IMR-90 (cell line): Measurements from ENCODE around the gene ITGAX. TPM values are rescaled to one million over a fixed set of nuclear protein-coding genes. Genes with fewer than 3 reads are reported as not detected.

Experiments
- ATAC-seq: fragments of 200-7000 bp; cut with Tn5 transposase; 2 replicates; pipeline ENCODE4 v1.9.1; 2020; ENCODE audit warnings: low read depth, mild to moderate bottlenecking, moderate library complexity
- BruUV-seq: library from RNA; stranded (reverse); fragments of 400-500 nt; replicated peaks from 2 replicates; lab custom pipeline; 2021; lab: Mats Ljungman, UMichigan
- CTCF ChIA-PET: fragments of 300-600 bp; formaldehyde crosslinking; extraction: SDS; loops from one replicate; lab custom pipeline; 2021; ENCODE audit warnings: antibody characterized with exemption; lab: Yijun Ruan, JAX
- POLR2A ChIA-PET: fragments of 300-600 bp; sonication (Branson Sonifier 250); formaldehyde crosslinking; loops from one replicate; lab custom pipeline; 2022; ENCODE audit warnings: antibody characterized with exemption; ENCODE audit not compliant: unreplicated experiment; lab: Charles Lee
- DNase-seq: peaks from one replicate; pipeline ENCODE4 v3.0.0; 2013
- H2AFZ ChIP-seq: replicated peaks from 2 replicates; pipeline ENCODE3; 2013; ENCODE audit warnings: low read length, mild to moderate bottlenecking; ENCODE audit not compliant: poor library complexity
- H2AK5ac ChIP-seq: 2 replicates; pipeline ENCODE4 v1.6.1; 2013; ENCODE audit warnings: low read depth, low read length, inconsistent platforms
- H2AK9ac ChIP-seq: replicated peaks from 2 replicates; pipeline ENCODE3; 2013; ENCODE audit warnings: mild to moderate bottlenecking, low read depth, low read length, moderate library complexity; ENCODE audit not compliant: poor library complexity
- H2BK120ac ChIP-seq: 2 replicates; pipeline ENCODE4 v1.6.1; 2013; ENCODE audit warnings: low read depth, low read length, inconsistent platforms
- H2BK15ac ChIP-seq: 3 replicates; pipeline ENCODE4 v1.6.1; 2013; ENCODE audit warnings: low read depth, low read length, inconsistent platforms
- H2BK20ac ChIP-seq: 2 replicates; pipeline ENCODE4 v1.6.1; 2013; ENCODE audit warnings: low read depth, mild to moderate bottlenecking, inconsistent platforms, low read length, moderate library complexity
- H2BK5ac ChIP-seq: 2 replicates; pipeline ENCODE4 v1.6.1; 2013; ENCODE audit warnings: mild to moderate bottlenecking, low read depth, low read length, inconsistent platforms; ENCODE audit not compliant: poor library complexity, severe bottlenecking
- H3K14ac ChIP-seq: replicated peaks from 2 replicates; pipeline ENCODE4 v1.6.1; 2013; ENCODE audit warnings: low read depth, low read length, inconsistent platforms
- H3K18ac ChIP-seq: 2 replicates; pipeline ENCODE4 v1.6.1; 2013; ENCODE audit warnings: low read depth, low read length, control low read depth
- H3K23ac ChIP-seq: 2 replicates; pipeline ENCODE4 v1.6.1; 2013; ENCODE audit warnings: low read depth, low read length, inconsistent platforms
- H3K27ac ChIP-seq: 2 replicates; pipeline ENCODE4 v1.5.1; 2013; ENCODE audit warnings: mild to moderate bottlenecking, control low read depth, low read length; ENCODE audit not compliant: insufficient read depth
- H3K27me3 ChIP-seq: 2 replicates; pipeline ENCODE4 v1.6.1; 2013; ENCODE audit warnings: low read length; ENCODE audit not compliant: control insufficient read depth, insufficient read depth
- H3K36me3 ChIP-seq: 2 replicates; pipeline ENCODE4 v1.6.1; 2013; ENCODE audit warnings: low read length, mixed read lengths; ENCODE audit not compliant: control insufficient read depth, insufficient read depth
- H3K4ac ChIP-seq: 2 replicates; pipeline ENCODE4 v1.6.1; 2013; ENCODE audit warnings: low read depth, low read length, inconsistent platforms
- H3K4me1 ChIP-seq: 2 replicates; pipeline ENCODE4 v1.6.1; 2013; ENCODE audit warnings: low read length, mixed read lengths; ENCODE audit not compliant: control insufficient read depth, insufficient read depth
- H3K4me2 ChIP-seq: 2 replicates; pipeline ENCODE4 v1.6.1; 2013; ENCODE audit warnings: low read depth, mild to moderate bottlenecking, control low read depth, low read length, moderate library complexity
- H3K4me3 ChIP-seq: 2 replicates; pipeline ENCODE4 v1.5.1; 2013; ENCODE audit warnings: low read depth, mild to moderate bottlenecking, control low read depth, low read length, moderate library complexity; ENCODE audit not compliant: insufficient read depth
- H3K56ac ChIP-seq: 2 replicates; pipeline ENCODE4 v1.6.1; 2013; ENCODE audit warnings: low read length, inconsistent platforms; ENCODE audit not compliant: insufficient read depth; ENCODE audit errors: extremely low read depth
- H3K79me1 ChIP-seq, 2 experiments: 2 replicates each; pipeline ENCODE4 v1.6.1; 2013; ENCODE audit warnings: low read length in 2 of 2, inconsistent platforms in 1 of 2, low read depth in 1 of 2
- H3K9ac ChIP-seq: 2 replicates; pipeline ENCODE4 v1.6.1; 2013; ENCODE audit warnings: low read depth, low read length, control low read depth
- H3K9me1 ChIP-seq: 2 replicates; pipeline ENCODE4 v1.6.1; 2013; ENCODE audit warnings: low read length, inconsistent platforms; ENCODE audit not compliant: insufficient read depth
- H3K9me3 ChIP-seq: 2 replicates; pipeline ENCODE4 v1.6.1; 2013; ENCODE audit warnings: low read length; ENCODE audit not compliant: control insufficient read depth, insufficient read depth
- H4K20me1 ChIP-seq: 2 replicates; pipeline ENCODE4 v1.6.1; 2013; ENCODE audit warnings: low read length, inconsistent platforms; ENCODE audit not compliant: insufficient read depth
- H4K5ac ChIP-seq: 2 replicates; pipeline ENCODE4 v1.6.1; 2013; ENCODE audit warnings: mild to moderate bottlenecking, low read depth, low read length, control low read depth
- H4K8ac ChIP-seq, 2 experiments: 2 replicates each; pipeline ENCODE4 v1.6.1; 2013; ENCODE audit warnings: low read depth in 2 of 2, low read length in 2 of 2, control low read depth in 1 of 2, inconsistent platforms in 1 of 2
- H4K91ac ChIP-seq: 2 replicates; pipeline ENCODE4 v1.6.1; 2013; ENCODE audit warnings: low read depth, low read length, inconsistent platforms; ENCODE audit not compliant: insufficient read depth
- CEBPB ChIP-seq: IDR thresholded peaks from 2 replicates; pipeline ENCODE4 v1.6.1; 2012; ENCODE audit warnings: low read depth, low read length, improper control_type of control experiment
- CHD1 ChIP-seq: IDR thresholded peaks from 2 replicates; pipeline ENCODE4 v1.6.1; 2012; ENCODE audit warnings: low read depth, low read length, improper control_type of control experiment
- MAZ ChIP-seq: IDR thresholded peaks from 2 replicates; pipeline ENCODE4 v1.6.1; 2012; ENCODE audit warnings: low read depth, mild to moderate bottlenecking, low read length, improper control_type of control experiment, moderate library complexity, borderline replicate concordance
- MXI1 ChIP-seq: IDR thresholded peaks from 2 replicates; pipeline ENCODE4 v1.6.1; 2012; ENCODE audit warnings: low read depth, mild to moderate bottlenecking, low read length, moderate library complexity, borderline replicate concordance
- RFX5 ChIP-seq: IDR thresholded peaks from 2 replicates; pipeline ENCODE4 v1.8.0; 2012; ENCODE audit warnings: low read depth, mild to moderate bottlenecking, low read length, moderate library complexity
- SMC3 ChIP-seq: fragments of 150-350 bp; IDR thresholded peaks from 2 replicates; pipeline ENCODE4 v1.6.1; 2016; ENCODE audit warnings: low read depth, mild to moderate bottlenecking, antibody characterized with exemption, low read length, moderate library complexity
- WGBS, 2 experiments: methylation state at CpG; one replicate each; pipeline versions ENCODE4 v1.1.5 to v1.1.7; 2013; ENCODE audit warnings: missing lambda C conversion rate in 2 of 2; ENCODE audit not compliant: insufficient read length in 1 of 2; ENCODE audit errors: extremely low coverage in 2 of 2; 5-methylcytosine and 5-hydroxymethylcytosine counted together
- dilution Hi-C: fragments of 300-500 bp; cut with HindIII; formaldehyde crosslinking; loops from one replicate; pipeline ENCODE4 v1.14.3; 2018; ENCODE audit warnings: low sequenced_read_pairs; ENCODE audit not compliant: unreplicated experiment
- in situ Hi-C: fragments of 300-500 bp; cut with MboI; formaldehyde crosslinking; loops from 3 replicates; pipeline ENCODE4 v1.14.3; 2019; ENCODE audit warnings: low sequenced_read_pairs, inconsistent platforms, mixed read lengths
- intact Hi-C: fragments of 100-400 bp; cut with micrococcal nuclease; formaldehyde crosslinking; loops from 2 replicates; pipeline ENCODE4 v1.10.0; 2022
- polyA plus RNA-seq, 3 experiments: library from polyadenylated mRNA; depleted of rRNA; stranded (reverse); fragments of >200 nt; gene quantifications; 2 replicates each; pipeline ENCODE4 v1.2.3, GENCODE V29; 2012; ENCODE audit warnings: low replicate concordance in 1 of 3
- total RNA-seq: library from RNA; depleted of rRNA; stranded (reverse); fragments of >200 nt; gene quantifications from 2 replicates; pipeline ENCODE4 v1.2.3, GENCODE V29; 2012

ITGAX gene
- total and polyA plus RNA-seq, 2 of the 4 experiments (the other 2 are of a cell fraction), result 0.09 to 0.18 TPM

- Histone ChIP-seq H3K9ac (no peak overlapping the region), H2BK15ac (no peak overlapping the region), H3K4me1 (no peaks in the 10 kb centered on the region), H4K8ac (no peak overlapping the region), H3K4ac (no peak overlapping the region), H3K79me1 (no peaks in the 10 kb centered on the region), H3K9me3 (no peaks in the 10 kb centered on the region), H3K23ac (no peak overlapping the region), H3K36me3 (no peaks in the 10 kb centered on the region), H2AK5ac (no peak overlapping the region), H3K18ac (no peak overlapping the region), H2BK20ac (no peak overlapping the region), H4K5ac (no peak overlapping the region), H2BK120ac (no peak overlapping the region), H3K27me3 (peaks cover 2% of the 10 kb centered on the region), H3K14ac (no peak overlapping the region), H2AK9ac (no peak overlapping the region), H3K4me2 (no peak overlapping the region), H3K9me1 (no peaks in the 10 kb centered on the region), H3K56ac (no peak overlapping the region), H4K91ac (no peak overlapping the region), H2BK5ac (no peak overlapping the region), H3K4me3 (no peak overlapping the region), H4K20me1 (no peaks in the 10 kb centered on the region), H3K27ac (no peak overlapping the region), H2AFZ (no peak overlapping the region)
- TF ChIP-seq MXI1, result no peak
- no peak for TF ChIP-seq RFX5
- no peak for TF ChIP-seq CHD1
- TF ChIP-seq CEBPB, result no peak
- no peak for TF ChIP-seq MAZ
- TF ChIP-seq SMC3, result no peak
- ChIA-PET CTCF (no interaction called here), POLR2A (no interaction called here)
- dilution Hi-C loops, result no loop called here
- intact Hi-C loops, result no loop called here
- in situ Hi-C loops, result no loop called here
- BruUV-seq, result no TSS peak
- WGBS, 2 experiments, result 100% methylated on average over 1 of the region's 8 CpGs; no CpG with 5 or more reads in 1 of the 2 experiments
- ATAC-seq (no peak), DNase-seq (no peak)
Observed at GRCh38 chr16:31363721-31364120, 8.7 kb downstream of the ITGAX start.
